Measurements from ENCODE around the gene FIBCD1.

Gene FIBCD1

GRCh38 chr9:130893341-130894101 is 45.5 kb downstream of the FIBCD1 start:
- no peak for DNase-seq

GRCh38 chr9:130892477-130893304 is 46.4 kb downstream of the FIBCD1 start:
- no peak for DNase-seq

GRCh38 chr9:130891688-130892476 is 47.2 kb downstream of the FIBCD1 start:
- no peak for DNase-seq

- no peak for DNase-seq
Measured at GRCh38 chr9:130890870-130891687, 48.0 kb downstream of the FIBCD1 start.

GRCh38 chr9:130890124-130890523 is 48.9 kb downstream of the FIBCD1 start:
- no peak for DNase-seq

GRCh38 chr9:130888146-130888885 is 50.7 kb downstream of the FIBCD1 start:
- DNase-seq = no peak

GRCh38 chr9:130887494-130888144 is 51.4 kb downstream of the FIBCD1 start:
- no peak for DNase-seq

GRCh38 chr9:130886981-130887380 is 52.1 kb downstream of the FIBCD1 start:
- no peak for DNase-seq

- no peak for DNase-seq
Measured at GRCh38 chr9:130885484-130886375, 53.3 kb downstream of the FIBCD1 start.

- no peak for DNase-seq
Measured at GRCh38 chr9:130884542-130885483, 54.2 kb downstream of the FIBCD1 start.

GRCh38 chr9:130884111-130884531 is 54.9 kb downstream of the FIBCD1 start:
- no peak for DNase-seq

GRCh38 chr9:130883479-130883878 is 55.6 kb downstream of the FIBCD1 start:
- DNase-seq = no peak

- no peak for DNase-seq
Measured at GRCh38 chr9:130882696-130883225, 56.3 kb downstream of the FIBCD1 start.

GRCh38 chr9:130881516-130881915 is 57.5 kb downstream of the FIBCD1 start:
- DNase-seq = no peak

- no peak for DNase-seq
Measured at GRCh38 chr9:130880599-130881220, 58.3 kb downstream of the FIBCD1 start.

GRCh38 chr9:130879863-130880411 is 59.1 kb downstream of the FIBCD1 start:
- no peak for DNase-seq

GRCh38 chr9:130878295-130878694 is 60.8 kb downstream of the FIBCD1 start:
- no peak for DNase-seq

- DNase-seq = no peak
Measured at GRCh38 chr9:130877300-130877699, 61.7 kb downstream of the FIBCD1 start.
